Measurements from ENCODE around the gene ERRFI1.

The ERRFI1 gene

DNA sequence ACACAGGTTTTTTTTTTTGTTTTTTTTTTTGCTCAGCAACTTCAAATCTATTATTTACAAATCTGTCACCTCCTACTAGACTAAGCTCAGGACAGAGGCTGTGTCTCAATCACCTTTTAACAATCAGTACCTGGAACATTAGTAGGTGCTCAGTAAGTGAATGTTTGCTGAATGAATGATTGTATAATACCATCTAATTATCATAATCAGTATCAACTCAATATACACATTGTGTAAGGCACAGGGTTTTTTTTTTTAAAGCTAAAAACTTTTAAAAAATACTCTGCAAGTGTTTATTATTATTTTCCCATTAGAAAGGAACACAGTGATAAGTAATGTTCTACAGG is 9.2 kb downstream of the ERRFI1 start:
- H3K27ac ChIP-seq: peak overlapping the region; percentile 60; the same call in 1 of the 2 replicates
- TF ChIP-seq ZFX (IDR thresholded peaks at IDR 0.05): no peak
- TF ChIP-seq, protein P1, sequence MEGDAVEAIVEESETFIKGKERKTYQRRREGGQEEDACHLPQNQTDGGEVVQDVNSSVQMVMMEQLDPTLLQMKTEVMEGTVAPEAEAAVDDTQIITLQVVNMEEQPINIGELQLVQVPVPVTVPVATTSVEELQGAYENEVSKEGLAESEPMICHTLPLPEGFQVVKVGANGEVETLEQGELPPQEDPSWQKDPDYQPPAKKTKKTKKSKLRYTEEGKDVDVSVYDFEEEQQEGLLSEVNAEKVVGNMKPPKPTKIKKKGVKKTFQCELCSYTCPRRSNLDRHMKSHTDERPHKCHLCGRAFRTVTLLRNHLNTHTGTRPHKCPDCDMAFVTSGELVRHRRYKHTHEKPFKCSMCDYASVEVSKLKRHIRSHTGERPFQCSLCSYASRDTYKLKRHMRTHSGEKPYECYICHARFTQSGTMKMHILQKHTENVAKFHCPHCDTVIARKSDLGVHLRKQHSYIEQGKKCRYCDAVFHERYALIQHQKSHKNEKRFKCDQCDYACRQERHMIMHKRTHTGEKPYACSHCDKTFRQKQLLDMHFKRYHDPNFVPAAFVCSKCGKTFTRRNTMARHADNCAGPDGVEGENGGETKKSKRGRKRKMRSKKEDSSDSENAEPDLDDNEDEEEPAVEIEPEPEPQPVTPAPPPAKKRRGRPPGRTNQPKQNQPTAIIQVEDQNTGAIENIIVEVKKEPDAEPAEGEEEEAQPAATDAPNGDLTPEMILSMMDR (conservative IDR thresholded peaks at IDR 0.05): peak; percentile 15; the same call in 1 of the 2 replicates

DNA sequence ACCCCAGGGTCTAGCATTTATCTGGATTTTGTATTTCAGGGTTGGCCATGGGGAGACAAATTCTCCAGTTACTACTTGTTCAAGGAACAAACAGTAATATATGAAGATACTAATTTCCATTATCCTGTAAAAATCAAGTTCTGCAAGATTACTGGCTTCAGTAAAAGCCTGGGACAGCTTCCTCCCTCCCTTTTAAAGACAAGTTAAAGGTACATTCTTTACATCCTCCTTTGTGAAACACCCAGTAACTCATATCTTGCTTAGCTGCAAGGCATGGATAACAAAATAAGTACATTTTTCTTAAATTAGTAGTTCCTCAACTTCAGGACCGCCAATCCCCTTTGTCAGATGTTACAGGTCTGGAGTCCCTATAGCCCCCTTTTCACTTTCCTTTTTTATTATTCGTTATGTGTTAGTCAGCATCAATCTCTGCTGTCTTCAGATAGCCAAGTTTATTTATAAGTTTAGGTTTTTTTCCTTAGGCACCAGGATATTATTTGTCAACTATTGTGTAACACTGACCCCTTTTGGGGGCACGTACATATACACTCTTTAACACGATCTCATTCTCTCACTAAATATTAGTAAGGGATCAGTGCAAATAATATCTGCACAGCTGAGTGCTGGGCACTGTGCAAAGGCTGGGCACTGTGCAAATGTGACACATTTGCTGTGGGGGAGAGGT is 9.8 kb downstream of the ERRFI1 start:
- H3K27ac ChIP-seq: peak overlapping the region; percentile 68; the same call in 1 of the 2 replicates
- TF ChIP-seq, protein P1 (conservative IDR thresholded peaks at IDR 0.05): peak; percentile 32
- no peak for TF ChIP-seq ZFX (IDR thresholded peaks at IDR 0.05)

DNA sequence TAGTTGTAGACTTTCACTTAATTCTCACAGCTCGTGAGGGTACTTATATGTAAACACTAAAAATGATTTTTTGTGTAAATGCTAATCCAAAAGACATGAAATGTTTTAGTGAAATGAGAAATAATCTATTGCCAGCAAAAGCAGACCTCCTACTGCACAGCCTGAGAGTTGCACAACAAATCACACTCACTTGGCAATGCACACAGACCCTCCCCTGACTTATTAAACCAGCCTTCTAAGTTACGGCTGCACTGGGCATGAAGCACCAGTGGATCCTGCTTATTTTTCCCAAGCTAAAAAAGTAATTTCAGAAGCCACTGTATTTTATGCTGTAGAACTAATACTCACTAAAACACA is 10.3 kb downstream of the ERRFI1 start:
- H3K27ac ChIP-seq: peak overlapping the region; percentile 68; the same call in 1 of the 2 replicates
- no peak for TF ChIP-seq ZFX (IDR thresholded peaks at IDR 0.05)
- TF ChIP-seq, protein P1 (conservative IDR thresholded peaks at IDR 0.05): no peak

DNA sequence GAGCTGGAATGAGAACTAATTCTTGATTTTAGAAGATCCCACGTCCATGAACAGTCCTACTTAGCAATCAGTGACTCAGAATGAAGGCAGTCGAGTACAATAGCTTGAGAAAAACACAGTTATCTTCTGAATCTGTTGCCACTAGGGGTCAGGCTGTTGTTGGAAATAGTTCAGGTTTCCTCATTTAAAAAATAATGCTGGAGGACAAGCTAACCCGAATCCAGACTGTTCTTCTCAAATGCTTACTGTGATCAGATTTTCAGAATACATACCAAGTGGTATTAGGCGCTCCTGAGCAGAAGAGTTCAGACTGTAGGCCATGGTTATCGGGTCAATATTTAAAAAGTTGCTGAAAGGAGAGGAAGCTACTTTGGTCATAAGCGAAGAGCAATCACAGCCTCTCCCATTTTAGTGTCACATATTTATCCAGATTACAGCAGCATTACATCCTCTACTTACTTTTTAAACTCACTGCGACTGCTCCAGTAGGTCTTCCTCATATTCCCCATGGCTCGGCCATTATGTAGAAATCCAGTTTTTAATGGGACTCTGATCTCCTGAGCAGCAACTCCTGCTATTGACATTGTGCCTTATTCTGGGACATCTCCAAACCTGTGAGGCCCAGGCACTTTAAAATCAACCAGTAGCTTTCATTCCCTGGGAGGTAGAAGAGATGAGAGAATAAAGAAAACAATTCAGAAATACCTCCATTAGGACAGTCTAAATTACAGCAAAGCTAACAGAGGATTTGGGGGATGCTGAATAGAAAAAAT is 10.9 kb downstream of the ERRFI1 start:
- H3K27ac ChIP-seq: peak overlapping the region; percentile 68; the same call in 1 of the 2 replicates
- TF ChIP-seq ZFX (IDR thresholded peaks at IDR 0.05): no peak
- TF ChIP-seq, protein P1 (conservative IDR thresholded peaks at IDR 0.05): peak; percentile 82

DNA sequence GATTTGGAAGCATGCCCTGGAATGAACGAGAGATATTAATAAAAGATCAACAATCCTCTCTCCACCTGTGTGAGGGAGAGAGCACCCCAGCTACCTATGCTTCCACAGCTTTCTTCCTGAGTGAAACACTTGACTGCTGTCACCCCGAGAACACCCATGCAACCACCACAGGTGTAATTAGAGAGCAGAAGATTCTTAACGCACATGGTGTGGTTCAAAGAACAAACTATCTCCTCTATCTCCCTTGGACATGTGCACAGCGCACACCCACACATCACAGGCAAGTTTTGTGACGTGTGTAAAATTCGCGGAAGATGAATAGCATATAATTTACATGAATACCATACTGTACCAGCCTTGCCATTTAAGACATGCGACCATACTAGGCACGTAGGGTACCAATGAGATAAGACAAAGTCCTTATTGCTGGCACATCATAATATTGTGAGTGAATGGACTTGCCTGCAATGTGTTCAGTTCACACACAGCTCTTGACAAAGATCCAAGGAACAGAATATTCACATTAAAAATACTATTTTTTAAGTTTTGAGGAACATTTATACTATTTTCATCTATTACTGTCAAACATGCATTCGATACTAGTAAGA is 11.6 kb downstream of the ERRFI1 start:
- H3K27ac ChIP-seq: no peak overlapping the region
- TF ChIP-seq ZFX (IDR thresholded peaks at IDR 0.05): no peak
- TF ChIP-seq, protein P1 (conservative IDR thresholded peaks at IDR 0.05): no peak

DNA sequence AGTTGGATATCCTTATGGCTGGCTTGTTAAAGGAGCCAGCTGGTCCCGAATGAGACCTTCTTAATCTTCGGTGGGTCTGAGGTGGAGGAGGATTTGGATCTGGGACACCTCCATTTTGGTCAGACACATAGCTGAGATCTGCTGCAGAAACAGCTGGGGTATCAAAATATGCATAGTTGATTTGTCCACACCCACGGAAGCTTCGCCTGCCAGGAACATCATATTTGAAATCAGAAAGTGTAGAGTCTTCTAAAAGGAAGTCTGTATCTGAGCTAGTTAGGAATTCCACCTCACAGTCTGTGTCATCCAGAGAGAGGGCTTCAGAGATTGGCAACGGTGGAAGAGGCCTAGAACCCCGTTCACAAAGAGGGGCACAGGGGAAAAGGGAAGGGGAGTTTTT is 12.3 kb downstream of the ERRFI1 start:
- no peak overlapping the region for H3K27ac ChIP-seq
- TF ChIP-seq, protein P1 (conservative IDR thresholded peaks at IDR 0.05): no peak
- TF ChIP-seq ZFX (IDR thresholded peaks at IDR 0.05): no peak

DNA sequence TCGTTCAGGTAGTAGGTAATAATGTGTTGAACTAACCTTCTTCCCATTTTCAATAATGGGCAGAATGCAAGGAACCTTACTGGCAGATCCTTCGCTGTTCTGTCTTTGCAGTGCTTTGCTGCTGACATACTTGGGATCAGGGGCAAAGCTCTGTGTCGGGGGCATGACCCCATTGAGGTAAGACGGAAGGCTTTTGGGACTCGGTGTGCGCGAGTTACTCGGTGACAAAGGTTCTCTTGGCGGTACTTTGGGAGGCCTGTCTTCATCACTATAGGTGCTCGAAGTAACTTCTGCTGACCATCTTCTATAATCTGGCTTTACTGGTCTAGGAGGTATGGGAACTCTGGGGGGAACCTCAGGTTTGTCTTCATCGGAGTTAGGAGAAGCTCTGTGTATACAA is 12.7 kb downstream of the ERRFI1 start:
- TF ChIP-seq, protein P1 (conservative IDR thresholded peaks at IDR 0.05): no peak
- no peak for TF ChIP-seq ZFX (IDR thresholded peaks at IDR 0.05)
- H3K27ac ChIP-seq: no peak overlapping the region

Data from C4-2B (cell line).